Lung (tissue), 12 donors: ENCODE data around the gene FAM149A. TPM values are rescaled to one million over a fixed set of nuclear protein-coding genes. Genes with fewer than 3 reads are reported as not detected.

Source experiments
- ATAC-seq: fragments of 200-7000 bp; cut with Tn5 transposase; one replicate; pipeline ENCODE4 v1.9.1; 2020; ENCODE audit warnings: moderate number of reproducible peaks; ENCODE audit not compliant: insufficient read depth, low FRiP score
- DNase-seq, 3 donors: peaks; one replicate each; pipeline ENCODE4 v3.0.0-alpha.2; 2013 to 2017
- H3K27ac ChIP-seq, 2 donors: one replicate each; pipeline ENCODE4 v1.5.1; 2013; ENCODE audit warnings: mild to moderate bottlenecking in 2 of 2, moderate library complexity in 2 of 2, control low read depth in 1 of 2, inconsistent platforms in 1 of 2, low read depth in 1 of 2, low read length in 1 of 2
- H3K27me3 ChIP-seq, 3 donors: one replicate each; pipeline ENCODE4 v1.5.1; 2013; ENCODE audit warnings: low read length in 2 of 3; ENCODE audit not compliant: control insufficient read depth in 3 of 3, insufficient read depth in 3 of 3
- H3K36me3 ChIP-seq, 4 donors: one replicate each; pipeline ENCODE4 v1.5.1; 2013; ENCODE audit warnings: low read length in 4 of 4, mild to moderate bottlenecking in 1 of 4, moderate library complexity in 1 of 4; ENCODE audit not compliant: control insufficient read depth in 4 of 4, insufficient read depth in 4 of 4
- H3K4me1 ChIP-seq, 5 donors: one replicate each; pipeline ENCODE4 v1.5.1; 2013; ENCODE audit warnings: low read length in 5 of 5, mild to moderate bottlenecking in 2 of 5, moderate library complexity in 1 of 5; ENCODE audit not compliant: control insufficient read depth in 5 of 5, insufficient read depth in 5 of 5
- H3K4me3 ChIP-seq: one replicate; pipeline ENCODE4 v1.5.1; 2013; ENCODE audit warnings: mild to moderate bottlenecking, control low read depth, moderate library complexity
- H3K9ac ChIP-seq, 2 donors: one replicate each; pipeline ENCODE4 v1.5.1; 2013; ENCODE audit warnings: low read length in 2 of 2, control low read depth in 1 of 2; ENCODE audit not compliant: insufficient read depth in 1 of 2
- H3K9me3 ChIP-seq, 4 donors: one replicate each; pipeline ENCODE4 v1.5.1; 2013; ENCODE audit warnings: low read length in 3 of 4, mild to moderate bottlenecking in 1 of 4, moderate library complexity in 1 of 4; ENCODE audit not compliant: control insufficient read depth in 4 of 4, insufficient read depth in 3 of 4
- WGBS, 2 donors: extraction: QIAGEN DNeasy Blood & Tissue Kit; methylation state at CpG; one replicate each; pipeline ENCODE4 v1.1.7; 2013; 5-methylcytosine and 5-hydroxymethylcytosine counted together
- polyA plus RNA-seq, 2 donors: library from polyadenylated mRNA; stranded (reverse); fragments of 200-250 nt; gene quantifications; one replicate each; pipeline ENCODE4 v1.2.1, GENCODE V29; 2013
- total RNA-seq, 2 donors: library from RNA; depleted of rRNA in 1 of 2; stranded (reverse); fragments of >200 nt in 1 of 2; gene quantifications; one replicate each; pipeline ENCODE4 v1.2.1, GENCODE V29; 2014 to 2021
- TF ChIP-seq, protein P1 (sequence below): IDR thresholded peaks from 2 replicates; pipeline ENCODE4 v1.5.1; 2012; ENCODE audit warnings: mild to moderate bottlenecking; ENCODE audit errors: control extremely low read depth, extremely low read depth
- donor health status: control.
- donor health status: control.
- donor health status: Bipolar disorder and iron deficiency.
- donor health status: healthy.
- donor health status: DM: yes; HTN: yes; CAD: no.

FAM149A gene
- total and polyA plus RNA-seq, 4 donors = 2.5 to 14.8 (median 13.0) TPM

GRCh38 chr4:186190581-186191199 is 86.2 kb downstream of the FAM149A start:
- peaks cover 0 to 5% (median 3%) of the 10 kb centered on the region in 4 donors for H3K36me3 ChIP-seq
- H3K9me3 ChIP-seq = no peaks in the 10 kb centered on the region
- no peaks in the 10 kb centered on the region for H3K27me3 ChIP-seq
- TF ChIP-seq, protein P1, sequence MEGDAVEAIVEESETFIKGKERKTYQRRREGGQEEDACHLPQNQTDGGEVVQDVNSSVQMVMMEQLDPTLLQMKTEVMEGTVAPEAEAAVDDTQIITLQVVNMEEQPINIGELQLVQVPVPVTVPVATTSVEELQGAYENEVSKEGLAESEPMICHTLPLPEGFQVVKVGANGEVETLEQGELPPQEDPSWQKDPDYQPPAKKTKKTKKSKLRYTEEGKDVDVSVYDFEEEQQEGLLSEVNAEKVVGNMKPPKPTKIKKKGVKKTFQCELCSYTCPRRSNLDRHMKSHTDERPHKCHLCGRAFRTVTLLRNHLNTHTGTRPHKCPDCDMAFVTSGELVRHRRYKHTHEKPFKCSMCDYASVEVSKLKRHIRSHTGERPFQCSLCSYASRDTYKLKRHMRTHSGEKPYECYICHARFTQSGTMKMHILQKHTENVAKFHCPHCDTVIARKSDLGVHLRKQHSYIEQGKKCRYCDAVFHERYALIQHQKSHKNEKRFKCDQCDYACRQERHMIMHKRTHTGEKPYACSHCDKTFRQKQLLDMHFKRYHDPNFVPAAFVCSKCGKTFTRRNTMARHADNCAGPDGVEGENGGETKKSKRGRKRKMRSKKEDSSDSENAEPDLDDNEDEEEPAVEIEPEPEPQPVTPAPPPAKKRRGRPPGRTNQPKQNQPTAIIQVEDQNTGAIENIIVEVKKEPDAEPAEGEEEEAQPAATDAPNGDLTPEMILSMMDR = no peak
- H3K27ac ChIP-seq = peak overlapping the region; percentile 99
- peak overlapping the region; percentile 34 to 85 for H3K9ac ChIP-seq
- peak overlapping the region; percentile 77 for H3K4me3 ChIP-seq
- ATAC-seq (peak; percentile 12), DNase-seq (peak in 2 of 3 donors; percentile 47 to 62)
- 0% methylated on average over 30 to 34 of the region's 34 CpGs for WGBS, 2 donors
- peaks cover 0 to 20% (median 4%) of the 10 kb centered on the region in 5 donors for H3K4me1 ChIP-seq

DNA sequence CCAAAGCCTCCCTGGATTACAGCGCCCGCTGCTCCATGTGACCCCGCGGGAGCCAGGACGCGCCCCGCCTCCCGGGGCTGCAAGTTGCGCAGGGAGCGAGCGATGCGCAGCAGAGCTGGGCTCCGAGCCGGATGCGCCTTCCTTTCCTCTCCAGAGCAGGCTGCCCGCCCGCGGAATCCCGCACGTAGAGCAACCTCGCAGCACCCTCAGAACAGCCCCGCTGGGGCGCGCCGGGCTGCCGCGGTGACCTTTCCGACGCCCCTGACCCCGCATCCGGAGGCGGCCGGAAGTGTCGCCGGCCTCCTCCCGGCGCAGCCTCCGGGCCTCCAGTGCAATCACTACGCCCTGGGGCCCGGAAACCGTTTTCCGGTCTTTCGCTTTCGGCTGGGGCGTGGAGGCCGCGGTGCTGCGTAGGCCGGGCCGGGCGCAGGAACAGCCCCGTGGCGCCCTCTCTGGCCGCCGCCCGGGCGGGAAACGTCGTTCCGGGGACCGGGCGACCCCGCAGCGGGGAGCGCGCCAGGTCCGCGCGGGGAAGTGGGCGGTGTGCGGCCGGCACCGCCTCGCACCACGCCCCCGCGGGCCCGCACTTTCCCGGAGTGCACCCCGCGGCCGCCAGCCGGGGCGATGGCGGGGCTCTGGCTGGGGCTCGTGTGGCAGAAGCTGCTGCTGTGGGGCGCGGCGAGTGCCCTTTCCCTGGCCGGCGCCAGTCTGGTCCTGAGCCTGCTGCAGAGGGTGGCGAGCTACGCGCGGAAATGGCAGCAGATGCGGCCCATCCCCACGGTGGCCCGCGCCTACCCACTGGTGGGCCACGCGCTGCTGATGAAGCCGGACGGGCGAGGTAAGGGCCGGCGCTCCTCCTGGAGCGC is 86.9 kb downstream of the FAM149A start, which contains the start of gene CYP4V2:
Gene CYP4V2 (plus strand): TSS at position 368 of the 866 bp plus-strand sequence. CDS start 257 bp downstream, at position 625.
- TF ChIP-seq, protein P1 = no peak
- Histone ChIP-seq H3K27ac (peak within 1 kb of the TSS; percentile 99), H3K9ac (peak within 1 kb of the TSS; percentile 34 to 93), H3K4me1 (peaks cover 0 to 20% (median 4%) of the 10 kb centered on the region in 5 donors), H3K27me3 (no peaks in the 10 kb centered on the region), H3K36me3 (peaks cover 2 to 8% (median 3%) of the 10 kb centered on the region in 4 donors), H3K9me3 (no peaks in the 10 kb centered on the region), H3K4me3 (peak within 1 kb of the TSS; percentile 77)
- ATAC-seq (peak; percentile 94), DNase-seq (peak; percentile 79 to 83 (median 83))
- 0% methylated on average over 79 to 107 of the region's 107 CpGs for WGBS, 2 donors

GRCh38 chr4:186192066-186192612 is 87.6 kb downstream of the FAM149A start:
- Histone ChIP-seq H3K27ac (peak overlapping the region; percentile 99), H3K9me3 (no peaks in the 10 kb centered on the region), H3K27me3 (no peaks in the 10 kb centered on the region), H3K9ac (peak overlapping the region; percentile 7 to 93), H3K4me3 (peak overlapping the region; percentile 77), H3K36me3 (peaks cover 3 to 8% (median 4%) of the 10 kb centered on the region in 4 donors), H3K4me1 (peaks cover 0 to 20% (median 4%) of the 10 kb centered on the region in 5 donors)
- TF ChIP-seq, protein P1 = no peak
- DNase-seq (peak; percentile 58 to 71 (median 65)), ATAC-seq (peak; percentile 3)
- WGBS, 2 donors = 0 to 2% methylated on average over 16 to 22 of the region's 22 CpGs
